ENCODE measurements around the gene LRRC31.
A peak's percentile ranks its signal among the peaks of the same experiment; 100 is the strongest.

Gene LRRC31

DNA sequence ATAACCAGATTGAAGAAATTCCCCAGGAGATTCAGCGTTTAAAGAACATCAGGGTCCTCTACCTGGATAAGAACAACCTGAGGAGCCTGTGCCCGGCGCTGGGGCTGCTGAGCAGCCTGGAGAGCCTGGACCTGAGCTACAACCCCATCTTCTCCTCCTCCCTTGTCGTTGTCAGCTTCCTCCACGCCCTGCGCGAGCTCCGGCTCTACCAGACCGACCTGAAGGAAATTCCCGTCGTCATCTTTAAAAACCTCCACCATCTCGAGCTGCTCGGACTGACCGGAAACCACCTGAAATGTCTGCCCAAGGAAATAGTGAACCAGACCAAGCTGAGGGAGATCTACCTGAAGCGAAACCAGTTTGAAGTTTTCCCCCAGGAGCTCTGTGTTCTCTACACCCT lies 47.6 kb downstream of the LRRC31 start:
- H3K4me3 ChIP-seq: no peak overlapping the region
- TF ChIP-seq Cebpa-rat (IDR thresholded peaks at IDR 0.05): no peak

DNA sequence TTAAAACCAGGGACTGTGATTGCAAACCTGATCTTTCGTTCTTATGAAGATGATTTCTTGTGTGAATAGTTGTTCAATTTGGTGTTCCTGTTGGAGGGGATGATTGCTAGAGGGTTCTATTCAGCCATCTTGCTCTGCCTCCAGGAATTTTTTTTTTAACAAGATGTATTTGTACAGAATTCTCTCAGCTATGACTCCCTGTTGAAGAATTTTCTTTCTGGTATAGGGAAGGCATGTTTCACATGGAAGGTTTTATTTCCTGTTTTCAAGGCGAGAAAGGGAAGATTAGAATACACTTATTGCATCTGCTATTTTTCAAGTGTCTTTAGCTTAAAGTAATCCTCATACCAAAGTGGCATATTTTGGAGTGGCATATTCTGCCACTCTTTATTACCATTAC lies 51.4 kb downstream of the LRRC31 start:
- Histone ChIP-seq H3K36me3 (no peaks in the 10 kb centered on the region), H3K27me3 (no peaks in the 10 kb centered on the region), H4K20me1 (no peaks in the 10 kb centered on the region), H3K4me1 (peaks cover 9% of the 10 kb centered on the region), H3K4me3 (no peak overlapping the region), H3K27ac (no peak overlapping the region), H3K9ac (no peak overlapping the region), H3K4me2 (no peak overlapping the region), H3K9me3 (peaks cover 13% of the 10 kb centered on the region)
- TF ChIP-seq Cebpa-rat (IDR thresholded peaks at IDR 0.05): no peak

More for the DNA sequence above, 47.6 kb downstream of the LRRC31 start:
- Histone ChIP-seq H3K9me3 (no peaks in the 10 kb centered on the region), H3K4me1 (no peaks in the 10 kb centered on the region), H3K27me3 (no peaks in the 10 kb centered on the region), H3K36me3 (no peaks in the 10 kb centered on the region), H3K27ac (no peak overlapping the region), H4K20me1 (no peaks in the 10 kb centered on the region), H3K4me2 (no peak overlapping the region), H3K9ac (no peak overlapping the region)

DNA sequence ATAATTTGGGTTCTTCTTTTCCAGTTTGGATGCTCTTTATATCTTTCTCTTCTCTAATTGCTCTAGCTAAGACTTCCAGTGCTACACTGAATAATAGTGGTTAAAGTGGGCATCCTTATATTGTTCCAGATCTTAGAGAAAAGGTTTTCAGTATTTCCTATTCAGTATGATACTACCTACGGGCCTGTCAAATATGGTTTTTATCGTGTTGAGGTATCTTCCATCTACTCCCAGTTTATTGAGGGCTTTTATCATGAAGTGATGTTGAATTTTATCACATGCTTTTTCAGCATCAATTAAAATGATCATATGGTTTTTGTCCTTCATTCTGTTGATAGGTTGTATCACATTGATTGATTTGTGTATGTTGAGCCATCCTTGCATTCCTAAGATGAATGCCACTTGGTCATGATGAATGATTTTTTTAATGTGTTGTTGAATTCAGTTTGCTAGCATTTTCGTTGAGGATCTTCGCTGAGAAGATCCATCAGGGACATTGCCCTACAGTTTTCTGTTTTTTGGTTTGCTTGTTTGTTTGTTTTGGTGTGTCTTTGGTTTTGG lies 54.1 kb downstream of the LRRC31 start:
- Histone ChIP-seq H3K9ac (no peak overlapping the region), H3K4me2 (no peak overlapping the region), H3K4me1 (peaks cover 27% of the 10 kb centered on the region), H3K4me3 (no peak overlapping the region), H3K36me3 (no peaks in the 10 kb centered on the region), H3K27me3 (no peaks in the 10 kb centered on the region), H3K9me3 (peaks cover 13% of the 10 kb centered on the region), H3K27ac (no peak overlapping the region), H4K20me1 (no peaks in the 10 kb centered on the region)
- no peak for TF ChIP-seq Cebpa-rat (IDR thresholded peaks at IDR 0.05)

DNA sequence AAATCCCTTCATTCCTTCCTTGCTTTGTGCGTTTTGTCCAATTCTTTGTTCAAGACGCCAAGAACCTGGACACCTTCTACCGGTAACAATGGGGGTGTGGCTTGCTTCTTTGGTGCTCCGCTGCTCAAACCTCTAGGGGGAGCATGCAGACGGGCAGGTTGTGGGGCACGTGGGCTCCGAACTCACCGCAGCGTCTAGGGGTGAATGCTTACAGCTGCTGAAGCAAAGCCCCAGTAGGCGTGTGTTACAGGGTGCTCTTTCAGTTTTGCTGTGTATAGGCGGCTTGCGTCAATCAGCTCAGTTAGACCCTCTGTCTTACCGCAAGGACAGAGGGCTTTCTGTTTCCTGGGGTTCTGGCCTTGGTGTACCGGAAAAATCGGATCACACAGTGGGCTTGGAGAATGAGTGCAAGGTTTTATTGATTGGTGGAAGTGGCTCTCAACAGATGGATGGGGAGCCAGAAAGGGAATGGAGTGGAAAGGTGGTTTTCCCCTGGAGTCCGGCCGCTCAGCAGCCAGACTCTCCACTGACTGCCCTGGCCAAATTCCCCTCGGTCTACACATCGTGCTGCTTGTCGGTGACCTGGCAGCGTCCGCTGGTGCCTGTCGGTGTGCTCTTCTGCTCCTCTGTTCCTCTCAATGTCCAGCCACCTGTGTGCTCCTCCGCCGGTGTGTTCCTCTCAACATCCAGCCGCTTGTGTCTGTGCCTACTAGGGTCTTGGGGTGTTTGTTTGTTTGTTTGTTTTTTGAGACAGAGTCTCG lies 55.8 kb downstream of the LRRC31 start:
- Histone ChIP-seq H3K4me2 (peak overlapping the region; percentile 93), H3K27ac (peak overlapping the region; percentile 67), H3K4me1 (peaks cover 30% of the 10 kb centered on the region), H3K27me3 (no peaks in the 10 kb centered on the region), H3K9ac (peak overlapping the region; percentile 84), H3K9me3 (peaks cover 13% of the 10 kb centered on the region), H4K20me1 (no peaks in the 10 kb centered on the region), H3K36me3 (no peaks in the 10 kb centered on the region), H3K4me3 (peak overlapping the region; percentile 88)
- TF ChIP-seq Cebpa-rat (IDR thresholded peaks at IDR 0.05): no peak

DNA sequence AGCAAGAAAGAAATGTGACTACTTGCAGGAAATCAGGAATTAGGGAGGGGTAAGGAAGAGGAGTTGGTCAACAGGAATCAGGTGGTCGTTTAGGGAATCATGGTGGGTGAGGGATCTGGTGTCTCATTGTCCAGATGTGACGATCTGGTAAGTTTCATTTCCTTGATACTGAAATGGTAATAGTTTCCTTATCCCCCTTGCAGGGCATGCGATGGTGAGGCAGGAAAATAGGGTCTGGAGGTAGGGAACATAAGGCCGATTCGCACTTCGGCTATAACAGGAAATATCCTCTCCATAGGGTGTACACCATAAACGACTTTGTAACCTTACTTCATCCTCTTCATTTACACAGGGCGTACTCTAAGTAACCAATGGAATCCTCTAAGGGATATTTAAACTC lies 56.5 kb downstream of the LRRC31 start:
- Histone ChIP-seq H3K9ac (peak overlapping the region; percentile 84), H4K20me1 (no peaks in the 10 kb centered on the region), H3K4me3 (peak overlapping the region; percentile 88), H3K4me1 (peaks cover 30% of the 10 kb centered on the region), H3K27me3 (no peaks in the 10 kb centered on the region), H3K9me3 (peaks cover 13% of the 10 kb centered on the region), H3K36me3 (no peaks in the 10 kb centered on the region; the same call in 1 of the 2 replicates), H3K4me2 (peak overlapping the region; percentile 93), H3K27ac (peak overlapping the region; percentile 67)
- TF ChIP-seq Cebpa-rat (IDR thresholded peaks at IDR 0.05): no peak

DNA sequence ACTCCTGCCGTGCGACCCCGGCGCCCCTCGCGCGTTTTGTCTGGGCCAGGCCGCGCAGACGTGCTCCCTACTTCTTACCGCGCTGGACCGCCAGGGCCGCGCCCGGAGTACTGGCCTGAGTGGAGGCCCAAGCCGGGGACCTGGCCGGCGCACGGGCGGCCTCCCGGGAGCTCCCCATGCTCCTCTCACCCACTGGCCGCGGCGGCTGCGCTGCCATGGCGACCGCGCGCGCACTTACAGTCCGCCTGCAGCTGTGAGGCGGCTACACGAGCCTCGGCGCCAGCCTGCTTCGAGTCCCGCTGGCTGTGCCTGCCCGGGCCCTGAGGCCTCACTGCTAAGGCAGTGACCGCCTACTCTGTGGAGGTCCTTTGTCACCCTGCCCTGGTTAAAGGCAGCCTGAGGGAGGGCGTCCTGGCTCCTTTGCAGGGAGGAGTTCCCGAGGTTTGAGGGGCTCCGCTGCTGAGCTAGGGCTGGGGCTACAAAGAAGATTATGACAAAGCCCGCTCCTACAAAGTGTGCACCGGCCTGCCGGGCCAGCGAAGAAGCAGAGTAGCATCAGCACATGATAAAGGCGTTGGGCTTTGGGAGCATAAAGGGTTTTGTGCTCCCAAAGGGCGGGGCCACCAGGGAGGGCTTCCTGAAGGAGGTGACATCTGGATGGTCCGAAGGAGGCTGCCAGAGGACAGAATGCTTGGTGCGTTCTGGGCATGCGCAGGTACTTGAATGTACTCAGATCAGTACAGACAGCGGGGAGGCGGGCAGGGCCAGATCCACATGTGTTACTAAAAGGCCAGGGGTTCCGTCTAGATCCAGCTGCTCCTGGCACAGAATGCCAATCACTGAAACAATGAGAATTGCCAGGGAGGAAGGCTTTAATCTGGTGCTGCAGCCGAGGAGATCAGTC lies 57.2 kb downstream of the LRRC31 start, which contains the start of the genes LRRC34 and LRRIQ4:
LRRC34 (minus strand) TSS at position 573 of the 904 bp plus-strand sequence; CDS start at position 217, 356 bp downstream.
LRRIQ4 (plus strand) TSS at position 539 of the 904 bp plus-strand sequence. CDS start 9,052 bp downstream, outside the sequence.
- H3K4me3 ChIP-seq: peak within 1 kb of the TSS; percentile 88

DNA sequence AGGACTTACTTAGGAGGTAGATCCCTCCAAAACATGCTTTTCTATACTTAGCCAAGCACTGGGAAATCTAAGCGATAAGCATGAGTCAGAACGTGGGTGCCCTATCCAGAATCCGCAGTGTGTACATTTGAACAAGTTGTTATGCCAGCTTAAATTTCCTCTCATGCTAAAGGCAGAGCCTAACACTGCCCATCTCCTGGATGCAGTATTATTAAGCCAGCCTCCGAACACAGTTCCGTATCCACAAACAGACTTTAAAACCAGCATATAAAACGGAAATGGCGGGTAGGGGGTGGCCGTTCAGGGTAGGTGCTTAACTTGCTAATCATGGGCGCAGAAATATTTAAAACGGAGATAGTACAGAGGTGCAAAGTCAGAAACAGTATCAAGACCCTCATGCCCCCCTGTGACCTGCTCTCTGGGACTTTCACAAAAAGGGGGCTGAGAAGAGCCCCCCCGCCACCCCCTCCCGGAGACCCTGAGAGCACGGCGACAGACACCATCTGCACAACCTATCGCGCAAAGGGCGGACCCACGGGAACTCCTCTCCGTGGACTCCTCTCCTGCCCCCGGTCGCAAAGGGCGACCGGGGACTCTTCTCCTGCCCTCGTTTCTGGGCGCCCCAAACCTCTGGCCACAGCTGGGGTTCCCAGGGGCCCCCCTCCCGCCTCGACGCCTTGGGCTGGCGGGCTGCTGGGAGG lies 58.0 kb downstream of the LRRC31 start:
- no peak for TF ChIP-seq Cebpa-rat (IDR thresholded peaks at IDR 0.05)
- Histone ChIP-seq H4K20me1 (no peaks in the 10 kb centered on the region), H3K27me3 (no peaks in the 10 kb centered on the region), H3K27ac (peak overlapping the region; percentile 86), H3K9ac (peak overlapping the region; percentile 84), H3K4me2 (peak overlapping the region; percentile 93), H3K4me3 (peak overlapping the region; percentile 88), H3K36me3 (peaks cover 8% of the 10 kb centered on the region; the same call in 1 of the 2 replicates), H3K4me1 (peaks cover 30% of the 10 kb centered on the region), H3K9me3 (peaks cover 13% of the 10 kb centered on the region)

More for the DNA sequence above, 57.2 kb downstream of the LRRC31 start, which contains the start of the genes LRRC34 and LRRIQ4:
- Histone ChIP-seq H3K9me3 (peaks cover 13% of the 10 kb centered on the region), H3K4me2 (peak within 1 kb of the TSS; percentile 93), H4K20me1 (no peaks in the 10 kb centered on the region), H3K27ac (peak within 1 kb of the TSS; percentile 86), H3K36me3 (peaks cover 5% of the 10 kb centered on the region; the same call in 1 of the 2 replicates), H3K9ac (peak within 1 kb of the TSS; percentile 84), H3K4me1 (peaks cover 30% of the 10 kb centered on the region), H3K27me3 (no peaks in the 10 kb centered on the region)
- no peak for TF ChIP-seq Cebpa-rat (IDR thresholded peaks at IDR 0.05)

DNA sequence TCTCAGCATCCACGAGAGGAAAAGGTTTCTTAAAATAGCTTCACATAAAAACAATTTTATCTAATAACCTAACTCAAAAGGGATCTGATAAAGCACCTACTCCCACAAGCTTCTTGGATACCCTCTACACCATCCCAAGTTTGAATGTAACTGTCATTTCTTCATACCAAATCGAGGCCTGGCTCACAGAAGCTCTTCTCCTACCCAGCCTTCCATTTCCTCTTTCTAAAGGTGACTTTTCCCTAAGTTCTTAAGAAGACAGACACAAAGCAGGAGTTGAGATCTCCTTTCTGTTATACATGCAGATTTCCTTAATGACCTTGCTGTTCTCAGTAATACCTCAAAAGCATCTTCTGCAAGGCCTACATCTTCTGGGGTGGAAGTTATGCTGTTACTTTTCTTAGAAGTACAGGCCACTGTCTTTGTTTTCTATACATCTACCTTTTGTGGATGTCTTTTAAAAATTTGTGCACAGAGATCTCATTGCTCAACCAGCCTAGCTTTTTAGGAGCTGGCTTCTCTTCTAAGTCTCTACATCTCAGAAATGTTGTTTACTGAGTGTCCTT lies 60.4 kb downstream of the LRRC31 start:
- TF ChIP-seq Cebpa-rat (IDR thresholded peaks at IDR 0.05): no peak
- Histone ChIP-seq H3K36me3 (peaks cover 10% of the 10 kb centered on the region; the same call in 1 of the 2 replicates), H3K4me3 (no peak overlapping the region), H3K4me1 (peaks cover 27% of the 10 kb centered on the region), H3K4me2 (no peak overlapping the region), H3K27me3 (no peaks in the 10 kb centered on the region), H3K9me3 (no peaks in the 10 kb centered on the region), H4K20me1 (no peaks in the 10 kb centered on the region), H3K27ac (no peak overlapping the region), H3K9ac (no peak overlapping the region)

DNA sequence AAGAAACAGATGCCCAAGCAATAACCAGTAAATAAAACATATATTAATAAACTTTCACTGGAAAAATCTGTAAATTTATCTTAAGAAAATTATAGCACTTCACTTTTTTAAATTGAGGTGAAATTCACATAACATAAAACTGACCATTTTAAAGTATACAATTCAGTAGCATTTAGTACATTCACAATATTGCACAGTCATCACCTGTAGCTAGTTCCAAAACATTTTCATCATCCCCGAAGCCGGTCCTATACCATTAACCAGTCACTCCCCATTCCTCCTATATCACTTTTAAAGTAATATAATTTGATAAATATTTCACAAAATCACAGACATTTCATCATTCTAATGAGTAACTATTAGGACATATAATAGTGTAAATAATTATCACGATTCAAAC lies 65.1 kb downstream of the LRRC31 start:
- Histone ChIP-seq H3K27ac (no peak overlapping the region), H3K4me3 (no peak overlapping the region), H4K20me1 (no peaks in the 10 kb centered on the region), H3K9me3 (no peaks in the 10 kb centered on the region), H3K9ac (no peak overlapping the region), H3K4me2 (no peak overlapping the region), H3K27me3 (no peaks in the 10 kb centered on the region), H3K4me1 (no peaks in the 10 kb centered on the region), H3K36me3 (peaks cover 51% of the 10 kb centered on the region)
- no peak for TF ChIP-seq Cebpa-rat (IDR thresholded peaks at IDR 0.05)

All from BLaER1 (cell line).